GM21528 (cell line): ENCODE data around the gene SPEG.
A peak's percentile ranks its signal among the peaks of the same experiment; 100 is the strongest.

Experiments
- ATAC-seq: cut with Tn5 transposase; IDR thresholded peaks from one replicate; pipeline ENCODE4 v1.9.1; 2021; ENCODE audit warnings: mild to moderate bottlenecking, moderate library complexity; ENCODE audit not compliant: unreplicated experiment, low FRiP score

The SPEG gene

DNA sequence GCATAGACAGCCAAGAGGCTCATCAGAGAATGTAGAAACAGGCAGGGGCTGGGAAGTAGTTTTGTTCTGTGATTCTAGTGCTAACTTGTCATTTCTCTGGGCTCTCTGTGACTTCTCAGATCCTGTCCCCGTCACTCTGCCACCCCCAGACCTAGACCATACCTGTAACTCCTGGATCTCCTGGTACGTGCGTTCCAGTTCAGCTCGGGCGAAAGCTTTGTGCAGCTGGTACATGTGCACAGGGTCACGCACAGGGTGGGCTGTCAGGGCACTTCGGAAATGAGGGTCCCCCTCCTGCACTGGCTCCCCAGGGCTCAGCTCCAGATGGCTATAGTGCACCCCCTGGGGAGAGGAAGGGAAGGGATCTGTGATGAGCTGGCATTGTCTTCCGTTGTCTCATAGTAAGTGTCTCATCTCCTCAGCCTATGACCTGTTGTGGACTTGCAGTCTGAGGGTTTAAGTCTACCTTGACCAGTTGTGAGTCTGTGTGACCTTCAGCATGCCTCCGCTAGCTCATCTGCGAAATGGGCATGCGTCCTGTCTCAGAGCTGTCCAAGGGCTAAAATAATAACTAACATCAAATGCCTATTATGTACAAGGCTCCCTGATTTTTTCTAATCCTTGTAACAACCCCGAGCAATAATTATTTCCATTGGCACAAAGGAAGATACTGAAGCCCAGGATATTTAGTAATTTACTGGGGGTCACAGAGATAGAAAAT is 106.3 kb downstream of the SPEG start:
- no peak for ATAC-seq

DNA sequence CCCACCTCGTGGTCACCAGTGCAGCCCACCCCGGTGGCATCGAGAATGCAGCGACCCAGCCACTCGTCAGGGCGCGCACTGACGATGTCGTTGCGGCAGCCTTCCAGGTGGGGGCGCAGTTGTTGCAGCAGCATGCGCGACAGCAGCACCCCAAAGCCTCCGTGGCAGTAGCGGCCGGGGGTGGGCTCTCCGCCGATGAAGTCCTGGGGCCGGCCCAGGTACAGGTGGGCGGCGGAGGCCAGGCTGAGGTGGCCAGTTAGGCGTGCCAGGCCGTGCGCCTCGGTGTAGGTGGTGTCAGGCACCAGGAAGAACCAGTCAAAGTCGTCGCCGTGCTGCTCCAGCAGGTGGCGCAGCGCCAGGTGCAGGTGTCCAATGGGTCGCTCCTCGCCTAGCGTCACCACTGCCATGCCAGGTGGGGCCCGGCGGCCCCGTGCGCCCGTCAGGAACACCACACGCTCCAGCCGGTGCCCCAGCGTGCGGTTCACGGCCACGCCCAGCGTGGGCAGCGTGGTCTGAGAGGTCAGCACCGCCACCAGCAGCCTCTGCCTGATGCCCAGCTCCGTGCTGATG is 107.1 kb downstream of the SPEG start:
- peak; percentile 47 for ATAC-seq

DNA sequence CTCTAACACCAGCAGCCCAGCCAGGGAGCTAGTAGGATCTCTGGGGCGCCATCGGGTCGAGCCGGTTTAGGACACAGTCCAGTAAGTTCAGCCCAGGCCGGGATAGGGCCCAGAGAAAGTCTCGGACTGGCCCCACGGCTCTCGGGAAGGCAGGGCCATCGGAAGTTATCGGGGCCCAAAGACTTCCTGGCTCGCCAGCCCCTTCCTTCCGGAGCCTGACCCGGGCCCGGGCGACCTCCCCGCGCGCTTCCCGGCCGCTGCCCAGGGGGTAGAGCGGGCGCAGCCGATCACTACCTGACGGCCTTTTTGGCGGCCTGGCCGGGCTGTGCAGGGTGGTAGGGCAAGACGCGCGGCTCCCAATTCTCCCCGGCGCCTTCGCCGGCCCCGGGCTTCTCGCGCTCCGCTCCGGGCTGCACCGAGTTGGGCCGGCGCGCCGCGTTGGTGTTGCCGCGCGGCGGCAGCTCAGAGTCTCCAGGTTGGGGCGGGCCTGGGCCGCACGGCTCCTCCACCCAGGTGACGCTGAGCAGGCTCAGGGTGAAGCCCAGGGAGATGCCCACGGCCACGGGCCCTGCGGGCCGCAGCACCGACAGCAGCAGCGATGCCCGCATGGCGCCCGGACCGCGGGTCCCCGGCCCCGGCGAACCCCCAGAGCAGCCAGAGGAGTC is 108.4 kb downstream of the SPEG start:
- peak; percentile 44 for ATAC-seq

DNA sequence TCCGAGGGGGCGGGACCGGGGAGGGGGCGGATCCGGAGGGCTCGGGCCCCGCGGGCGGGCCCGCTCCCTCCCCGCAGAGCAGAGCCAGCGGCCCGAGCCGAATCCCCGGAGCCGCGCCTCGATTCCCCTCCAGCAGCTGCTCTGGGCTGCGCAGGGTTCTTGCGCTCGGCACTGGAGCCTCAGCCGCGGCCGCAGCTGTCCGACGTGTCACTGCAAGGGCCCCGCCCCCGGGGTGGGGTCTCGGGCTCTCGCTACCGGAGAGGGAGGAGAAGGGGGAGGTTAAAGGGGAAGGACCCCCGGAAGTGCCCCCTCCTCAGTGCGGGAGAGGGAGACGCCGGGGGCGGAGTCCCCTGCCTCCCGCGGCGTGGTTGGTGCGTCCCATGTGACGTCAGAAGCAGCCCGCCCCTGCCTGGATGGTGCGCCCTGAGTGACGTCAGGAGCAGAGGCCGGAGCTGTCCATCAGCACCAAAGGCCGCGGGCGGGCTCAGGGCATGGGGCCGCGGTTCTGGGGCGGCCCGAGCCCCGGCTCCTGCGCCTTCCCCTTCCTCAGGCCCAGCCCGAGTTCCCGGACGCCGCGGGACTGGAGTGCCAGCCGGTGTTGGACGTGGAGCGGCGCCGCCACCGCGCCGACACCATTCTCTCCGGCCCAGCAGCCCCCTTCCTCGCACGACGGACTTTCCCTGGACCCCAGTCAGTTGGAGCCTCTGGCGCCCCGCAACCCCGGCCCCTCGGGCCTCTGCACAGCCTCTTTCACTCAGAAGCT is 109.1 kb downstream of the SPEG start, which contains the start of the genes CHPF and TMEM198:
TSS of gene CHPF (minus strand) at position 214 of the 763 bp plus-strand sequence. CDS start 271 bp downstream, outside the sequence.
TSS of gene TMEM198 (plus strand) at position 433 of the 763 bp plus-strand sequence. CDS start 700 bp downstream, outside the sequence.
- ATAC-seq, result peak; percentile 81

DNA sequence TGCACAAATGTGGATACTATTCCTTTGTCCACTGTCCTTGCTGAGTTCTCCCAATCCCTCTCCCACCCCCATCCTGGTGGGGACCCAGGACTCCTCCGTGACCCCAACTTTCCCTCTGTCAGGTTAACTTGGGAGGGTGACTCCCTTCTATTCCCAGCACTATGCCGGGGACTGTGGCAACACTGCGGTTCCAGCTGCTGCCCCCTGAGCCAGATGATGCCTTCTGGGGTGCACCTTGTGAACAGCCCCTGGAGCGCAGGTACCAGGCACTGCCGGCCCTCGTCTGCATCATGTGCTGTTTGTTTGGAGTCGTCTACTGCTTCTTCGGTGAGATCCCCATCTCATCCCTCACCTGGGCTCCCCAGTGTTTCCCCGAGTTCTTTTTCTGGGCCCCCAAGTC is 109.9 kb downstream of the SPEG start:
- ATAC-seq, result no peak

DNA sequence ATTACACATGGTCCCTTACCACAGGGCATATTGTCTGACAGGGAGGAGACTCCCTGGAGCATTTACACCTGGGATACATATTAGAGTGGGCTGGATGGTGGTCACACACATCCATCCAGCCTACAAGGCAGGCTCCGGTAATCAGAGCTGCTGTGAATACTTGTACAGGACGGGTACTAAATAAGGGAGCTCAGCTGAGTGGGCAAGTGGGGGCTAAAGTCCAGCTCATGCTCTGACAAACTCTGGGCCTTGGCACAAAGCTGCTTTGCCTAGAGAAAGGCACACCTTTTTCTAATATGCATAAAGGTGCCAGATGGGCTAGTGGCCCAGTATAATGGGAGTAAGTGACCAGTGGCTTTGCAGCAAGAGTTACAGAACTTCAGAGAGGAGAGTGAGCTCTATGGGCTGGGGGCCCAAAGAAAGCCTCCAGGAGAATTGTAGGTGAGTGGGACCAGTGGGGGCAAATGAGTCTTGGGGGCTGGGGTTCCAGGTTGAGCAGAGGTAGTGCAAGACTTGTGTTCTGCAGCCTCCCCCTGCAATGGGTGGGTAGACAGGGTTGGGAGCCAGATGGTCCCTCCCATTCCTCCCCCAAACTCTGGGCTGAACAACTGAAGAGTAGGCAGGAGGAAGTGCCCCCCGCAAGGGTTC is 110.8 kb downstream of the SPEG start:
- ATAC-seq, result no peak

DNA sequence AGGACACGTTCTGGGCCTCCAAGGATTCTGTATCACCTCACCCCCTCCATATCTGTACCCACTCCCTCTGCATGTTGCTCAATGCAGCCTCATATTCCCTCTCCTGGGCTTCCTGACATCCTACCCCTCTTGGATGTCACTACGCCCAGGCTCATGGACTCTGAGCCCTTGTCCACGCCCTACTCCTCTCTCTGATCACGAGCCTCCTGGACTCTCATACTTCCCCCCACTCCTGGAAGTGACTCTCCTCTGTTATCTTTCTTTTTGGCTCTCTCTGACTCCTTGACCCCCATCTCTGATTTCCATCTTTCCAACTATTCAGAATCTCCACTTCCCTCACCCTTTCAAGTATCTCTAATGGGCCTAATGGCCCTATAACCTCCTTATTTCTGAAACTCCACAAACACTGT is 111.3 kb downstream of the SPEG start:
- ATAC-seq, result no peak

DNA sequence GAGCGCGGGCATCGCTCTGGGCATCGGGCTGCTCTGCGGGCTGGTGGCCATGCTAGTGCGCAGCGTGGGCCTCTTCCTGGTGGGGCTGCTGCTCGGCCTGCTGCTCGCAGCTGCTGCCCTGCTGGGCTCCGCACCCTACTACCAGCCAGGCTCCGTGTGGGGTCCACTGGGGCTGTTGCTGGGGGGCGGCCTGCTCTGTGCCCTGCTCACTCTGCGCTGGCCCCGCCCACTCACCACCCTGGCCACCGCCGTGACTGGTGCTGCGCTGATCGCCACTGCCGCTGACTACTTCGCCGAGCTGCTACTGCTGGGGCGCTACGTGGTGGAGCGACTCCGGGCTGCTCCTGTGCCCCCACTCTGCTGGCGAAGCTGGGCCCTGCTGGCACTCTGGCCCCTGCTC is 113.0 kb downstream of the SPEG start:
- ATAC-seq, result no peak
